ENCODE results near the gene SPRN. TPM values are rescaled to one million over a fixed set of nuclear protein-coding genes. Genes with fewer than 3 reads are reported as not detected.
"Not testable (repeated sequence)": the region's sequence is repeated elsewhere in the genome, so short reads cannot be mapped to it uniquely, and the experiment has no call there.

Gene SPRN
- total RNA-seq, 1 donor, result 0.18 TPM

GRCh38 chr10:133442967-133443924, 18.8 kb upstream of the SPRN start:
- no peak for TF ChIP-seq CTCF (IDR thresholded peaks at IDR 0.05; ENCODE audit: insufficient read depth, low read length)
- no peak for DNase-seq (ENCODE audit: low read depth)
- no peak overlapping the region for H3K4me3 ChIP-seq (ENCODE audit: low read depth, low read length)

GRCh38 chr10:133442191-133442966, 18.0 kb upstream of the SPRN start:
- TF ChIP-seq CTCF (IDR thresholded peaks at IDR 0.05; ENCODE audit: insufficient read depth, low read length), result no peak
- DNase-seq (ENCODE audit: low read depth), result no peak

GRCh38 chr10:133441780-133442179, 17.4 kb upstream of the SPRN start:
- DNase-seq (ENCODE audit: low read depth), result no peak
- no peak for TF ChIP-seq CTCF (IDR thresholded peaks at IDR 0.05; ENCODE audit: insufficient read depth, low read length)
- no peak overlapping the region for H3K4me3 ChIP-seq (ENCODE audit: low read depth, low read length)

More at GRCh38 chr10:133442191-133442966, 18.0 kb upstream of the SPRN start:
- no peak overlapping the region for H3K4me3 ChIP-seq (ENCODE audit: low read depth, low read length)

GRCh38 chr10:133441356-133441755, 16.9 kb upstream of the SPRN start:
- not testable (repeated sequence) for H3K4me3 ChIP-seq (ENCODE audit: low read depth, low read length); DNase-seq (ENCODE audit: low read depth)

- TF ChIP-seq CTCF (IDR thresholded peaks at IDR 0.05; ENCODE audit: insufficient read depth, low read length), result no peak
- DNase-seq (ENCODE audit: low read depth), result no peak
- H3K4me3 ChIP-seq (ENCODE audit: low read depth, low read length), result no peak overlapping the region
These were observed 16.3 kb upstream of the SPRN start for GRCh38 chr10:133440633-133441285.

GRCh38 chr10:133439517-133440461, 15.4 kb upstream of the SPRN start:
- no peak overlapping the region for H3K4me3 ChIP-seq (ENCODE audit: low read depth, low read length)
- no peak for DNase-seq (ENCODE audit: low read depth)
- no peak for TF ChIP-seq CTCF (IDR thresholded peaks at IDR 0.05; ENCODE audit: insufficient read depth, low read length)

All from fibroblast of the aortic adventitia (primary cell).